ENCODE results near the gene ITGB6.
"Not testable (repeated sequence)": the region's sequence is repeated elsewhere in the genome, so short reads cannot be mapped to it uniquely, and the experiment has no call there.

The ITGB6 gene

GRCh38 chr2:160132761-160133160, 67.3 kb downstream of the ITGB6 start:
- no peak for DNase-seq

- no peak for DNase-seq
These were observed 73.3 kb downstream of the ITGB6 start for GRCh38 chr2:160126756-160127155.

DNA sequence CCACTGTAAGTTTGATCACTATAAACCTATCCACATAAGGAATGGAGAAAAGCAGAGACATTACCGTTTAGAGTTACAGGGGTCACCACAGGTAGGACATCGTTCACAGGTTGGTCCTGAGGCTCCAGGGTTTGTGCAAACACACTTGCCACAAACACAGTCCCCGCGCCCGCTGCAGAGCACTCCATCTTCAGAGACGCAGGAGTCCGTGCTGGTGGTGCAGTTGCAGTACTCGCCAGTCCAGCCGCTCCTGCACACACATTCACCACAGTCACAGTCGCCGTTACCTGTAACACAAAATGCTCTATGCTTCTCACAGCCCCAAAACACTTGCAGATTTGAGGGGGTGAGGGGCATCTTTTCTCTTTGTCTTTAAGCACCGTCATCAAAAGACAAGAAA, 73.8 kb downstream of the ITGB6 start:
- DNase-seq, result no peak

GRCh38 chr2:160125828-160126227, 74.2 kb downstream of the ITGB6 start:
- no peak for DNase-seq

GRCh38 chr2:160125366-160125765, 74.7 kb downstream of the ITGB6 start:
- no peak for DNase-seq

- no peak for DNase-seq
These were observed 75.5 kb downstream of the ITGB6 start for GRCh38 chr2:160124571-160124970.

GRCh38 chr2:160114721-160115120, 85.4 kb downstream of the ITGB6 start:
- DNase-seq, result not testable (repeated sequence)

DNA sequence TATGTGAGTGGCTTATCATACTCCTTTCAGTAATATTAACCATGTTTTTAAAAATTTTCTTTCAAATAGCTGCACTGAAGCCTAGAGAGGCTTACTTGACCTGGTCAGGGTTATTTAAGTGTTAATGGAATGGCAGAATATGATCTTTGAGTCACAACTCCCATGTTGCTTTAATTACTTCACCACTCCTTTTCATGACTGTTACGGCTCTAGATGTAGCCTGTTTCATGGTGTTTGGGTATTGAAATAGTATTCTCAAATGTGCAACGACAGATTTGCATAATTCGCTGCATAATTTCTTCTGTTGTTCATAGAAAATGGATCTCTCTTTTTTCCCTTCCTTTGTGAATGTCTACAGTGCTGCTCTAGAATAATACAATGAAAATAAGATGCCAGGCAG, 86.1 kb downstream of the ITGB6 start:
- no peak for DNase-seq

DNA sequence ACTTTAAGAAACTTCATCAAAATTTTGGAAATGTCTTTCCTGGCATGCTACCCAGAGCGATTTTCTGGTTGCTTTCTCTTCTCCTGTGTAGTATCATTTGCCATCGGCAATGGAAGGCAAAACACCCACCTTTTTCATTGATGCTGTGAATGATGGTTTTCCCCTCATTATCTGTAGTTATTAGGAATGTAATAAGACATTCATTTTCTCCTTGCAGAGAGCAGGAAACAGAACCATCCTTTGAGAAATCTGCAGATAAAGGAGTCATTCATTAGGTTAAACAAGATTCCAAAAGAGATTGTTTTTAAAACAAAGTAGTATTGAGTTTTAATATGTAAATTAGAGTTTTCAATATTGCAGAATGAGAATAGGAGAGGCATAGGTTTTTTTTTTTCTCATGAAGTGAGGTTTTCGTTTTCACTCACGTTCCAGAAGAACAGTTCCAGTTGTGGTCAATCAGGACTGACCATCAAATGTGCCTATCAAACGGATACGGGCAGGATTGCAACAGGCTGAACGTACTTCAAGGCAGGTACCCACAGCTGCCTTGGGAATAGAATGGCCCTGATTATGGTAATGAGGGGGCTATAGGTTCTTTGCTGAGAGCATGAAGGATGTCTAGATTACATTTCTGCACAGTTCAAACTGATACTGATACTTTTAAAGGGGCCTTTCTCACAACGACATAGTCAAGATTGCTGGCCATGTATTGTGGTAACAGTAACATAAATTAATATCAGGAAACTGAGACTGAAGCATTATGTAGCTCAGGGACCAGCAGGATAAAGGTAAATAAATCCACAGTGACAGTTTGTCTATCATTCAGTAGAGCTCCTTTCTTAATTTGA, 87.9 kb downstream of the ITGB6 start:
- no peak for DNase-seq

DNA sequence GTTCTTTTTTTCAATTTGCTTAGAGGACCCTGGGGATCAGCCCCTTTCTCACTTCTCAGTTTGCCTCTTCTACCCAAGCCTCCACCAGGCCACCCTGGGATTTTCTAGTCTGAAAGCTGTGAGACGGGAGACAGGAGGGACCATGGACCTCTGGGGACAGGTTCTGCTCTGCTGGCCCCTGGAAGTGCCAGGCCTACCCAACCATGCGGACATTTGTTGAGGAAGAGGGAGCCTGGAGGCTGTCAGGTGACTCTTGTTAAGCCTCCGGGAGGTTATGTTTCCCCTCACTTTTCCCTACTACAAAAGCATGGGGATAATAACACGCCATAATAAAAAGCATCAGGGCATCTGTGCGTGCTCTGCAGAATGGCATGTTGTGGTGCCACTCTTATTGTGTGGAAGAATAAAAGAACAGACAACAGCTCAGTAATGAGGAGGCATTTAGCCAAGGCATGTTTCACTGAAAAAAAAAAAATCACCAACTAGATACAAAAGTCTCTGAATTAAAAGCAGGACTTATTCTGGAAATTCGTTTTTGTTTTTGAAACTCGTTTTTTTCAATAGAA, 89.3 kb downstream of the ITGB6 start:
- no peak for DNase-seq

DNA sequence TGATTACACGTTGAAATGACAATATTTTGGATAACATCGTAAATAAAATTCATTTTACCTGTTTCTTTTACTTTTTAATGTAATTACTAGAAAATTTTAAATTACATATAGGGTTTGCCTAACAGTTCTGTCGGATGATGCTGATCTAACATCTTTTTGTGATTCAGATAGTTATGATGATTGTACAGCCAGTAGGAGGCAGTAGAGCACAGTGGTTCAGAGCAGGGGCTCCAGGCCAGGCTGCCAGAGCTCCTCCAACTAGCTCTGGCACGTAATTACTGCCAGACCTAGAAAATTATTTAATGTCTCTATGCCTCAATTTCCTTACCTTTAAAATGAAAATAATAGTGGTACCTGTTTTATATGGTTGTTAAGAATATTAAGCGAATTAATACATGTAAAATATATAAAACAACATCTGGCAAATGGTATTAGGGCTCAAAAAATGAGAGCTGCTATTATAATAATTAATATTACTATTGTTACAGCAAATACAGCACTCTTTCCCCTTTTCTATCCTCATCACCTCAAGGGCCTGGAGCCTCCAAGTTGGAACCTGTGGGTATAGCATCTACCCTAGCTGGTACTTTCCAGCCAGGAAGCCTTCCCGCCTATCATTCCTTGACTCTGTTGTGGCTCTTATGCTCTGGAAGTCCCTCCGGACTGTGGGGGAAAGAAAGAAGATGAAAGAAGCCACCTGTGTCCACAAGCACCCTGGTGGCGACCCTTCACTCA, 90.0 kb downstream of the ITGB6 start:
- DNase-seq, result peak; percentile 10

DNA sequence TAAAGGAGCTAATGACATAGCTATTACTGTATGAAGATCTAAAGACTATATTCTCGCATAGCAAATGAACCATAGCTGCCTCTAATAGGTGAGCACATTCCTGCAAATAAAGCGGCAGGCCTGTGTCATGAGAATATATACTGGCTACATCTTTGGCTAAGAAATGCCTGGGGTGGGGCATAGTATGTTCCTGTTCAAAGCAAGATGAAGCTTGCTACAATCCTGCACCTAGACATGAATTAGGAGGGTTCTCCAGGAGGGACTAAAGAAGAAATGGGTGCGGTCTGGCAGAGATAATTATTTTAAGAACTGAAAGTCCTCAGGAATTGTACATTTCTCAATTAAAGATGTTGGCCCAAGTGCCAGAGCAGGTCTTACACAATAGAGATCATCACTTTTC, 90.8 kb downstream of the ITGB6 start:
- DNase-seq, result no peak

DNA sequence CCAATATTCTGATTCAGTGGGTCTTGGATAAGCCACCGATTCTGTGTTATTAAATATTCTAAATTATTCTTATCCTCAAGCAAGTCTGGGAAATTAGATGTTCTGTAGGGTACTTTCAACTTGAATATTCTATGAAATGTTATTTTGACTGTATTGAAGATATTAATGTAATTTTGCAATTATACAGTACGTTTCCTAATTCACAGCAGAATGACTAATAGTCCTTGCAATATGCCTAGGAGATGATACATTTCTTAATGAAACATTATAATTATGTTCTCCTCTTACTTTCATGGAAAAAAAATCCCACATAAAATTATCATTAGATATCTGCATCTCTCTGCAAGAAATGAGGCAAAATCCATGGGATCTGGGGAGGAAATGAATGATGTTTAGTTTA, 91.4 kb downstream of the ITGB6 start:
- DNase-seq, result no peak

DNA sequence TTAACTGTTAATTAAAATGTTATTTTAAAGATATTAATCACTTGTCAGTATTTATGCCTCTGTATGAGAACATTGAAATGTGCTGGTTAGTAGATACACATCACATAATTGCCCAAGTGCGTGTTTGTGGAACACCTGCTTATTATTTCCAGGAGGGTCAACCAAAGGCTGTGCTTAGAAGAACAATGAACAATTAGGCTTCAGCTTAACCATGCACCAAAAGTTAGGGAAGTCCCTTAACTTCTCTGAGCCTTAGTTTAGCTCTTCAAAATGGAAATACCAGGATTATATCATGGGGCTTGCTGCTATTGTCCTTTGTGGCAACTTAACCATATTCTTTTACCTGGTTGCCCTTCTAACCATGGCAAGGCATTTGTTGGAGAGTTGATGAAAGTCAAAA, 94.7 kb downstream of the ITGB6 start:
- DNase-seq, result no peak

- no peak for DNase-seq
These were observed 96.0 kb downstream of the ITGB6 start for GRCh38 chr2:160104115-160104514.

GRCh38 chr2:160097326-160097725, 102.7 kb downstream of the ITGB6 start:
- no peak for DNase-seq

DNA sequence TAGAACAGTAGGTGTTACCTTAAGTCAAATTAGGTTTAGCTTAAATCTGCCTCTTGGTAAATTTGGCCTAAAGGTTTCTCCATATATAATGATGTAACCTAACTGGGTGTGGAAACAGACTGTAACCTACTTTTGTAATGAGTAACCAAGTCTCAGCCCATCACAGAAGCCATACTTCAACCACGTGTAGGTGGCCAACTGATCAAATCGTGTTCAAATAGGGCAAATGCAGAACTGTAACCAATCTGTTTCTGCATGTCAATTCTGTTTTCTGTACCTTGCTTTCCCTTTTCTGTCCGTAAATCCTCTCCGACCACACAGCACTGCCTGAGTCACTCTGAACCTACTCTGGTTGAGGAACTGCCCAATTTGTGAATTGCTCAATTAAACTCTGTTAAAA, 103.7 kb downstream of the ITGB6 start:
- no peak for DNase-seq

DNA sequence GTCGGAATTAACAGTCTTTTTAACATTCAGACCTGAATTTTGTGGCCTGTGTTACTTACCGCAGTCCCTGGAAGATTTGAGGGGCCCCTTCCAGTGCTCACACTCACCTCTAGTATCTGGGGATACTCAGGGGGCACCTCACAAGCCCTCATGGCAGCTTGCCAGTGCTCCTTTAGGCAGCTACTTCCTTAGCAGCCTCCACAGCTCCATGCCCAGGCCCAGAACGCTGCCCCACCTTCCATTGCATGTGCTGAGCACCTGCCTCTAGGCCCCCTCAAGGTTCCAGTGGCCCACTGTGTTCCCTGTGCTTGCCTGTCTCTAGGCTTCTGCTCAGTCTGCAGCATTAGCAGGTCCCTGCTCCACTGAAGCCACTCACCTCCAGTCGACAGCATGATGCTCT, 107.6 kb downstream of the ITGB6 start:
- no peak for DNase-seq

- no peak for DNase-seq
These were observed 108.7 kb downstream of the ITGB6 start for GRCh38 chr2:160091381-160091780.

GRCh38 chr2:160087854-160088745, 112.0 kb downstream of the ITGB6 start:
- no peak for DNase-seq

GRCh38 chr2:160085662-160086061, 114.4 kb downstream of the ITGB6 start:
- DNase-seq, result no peak

DNA sequence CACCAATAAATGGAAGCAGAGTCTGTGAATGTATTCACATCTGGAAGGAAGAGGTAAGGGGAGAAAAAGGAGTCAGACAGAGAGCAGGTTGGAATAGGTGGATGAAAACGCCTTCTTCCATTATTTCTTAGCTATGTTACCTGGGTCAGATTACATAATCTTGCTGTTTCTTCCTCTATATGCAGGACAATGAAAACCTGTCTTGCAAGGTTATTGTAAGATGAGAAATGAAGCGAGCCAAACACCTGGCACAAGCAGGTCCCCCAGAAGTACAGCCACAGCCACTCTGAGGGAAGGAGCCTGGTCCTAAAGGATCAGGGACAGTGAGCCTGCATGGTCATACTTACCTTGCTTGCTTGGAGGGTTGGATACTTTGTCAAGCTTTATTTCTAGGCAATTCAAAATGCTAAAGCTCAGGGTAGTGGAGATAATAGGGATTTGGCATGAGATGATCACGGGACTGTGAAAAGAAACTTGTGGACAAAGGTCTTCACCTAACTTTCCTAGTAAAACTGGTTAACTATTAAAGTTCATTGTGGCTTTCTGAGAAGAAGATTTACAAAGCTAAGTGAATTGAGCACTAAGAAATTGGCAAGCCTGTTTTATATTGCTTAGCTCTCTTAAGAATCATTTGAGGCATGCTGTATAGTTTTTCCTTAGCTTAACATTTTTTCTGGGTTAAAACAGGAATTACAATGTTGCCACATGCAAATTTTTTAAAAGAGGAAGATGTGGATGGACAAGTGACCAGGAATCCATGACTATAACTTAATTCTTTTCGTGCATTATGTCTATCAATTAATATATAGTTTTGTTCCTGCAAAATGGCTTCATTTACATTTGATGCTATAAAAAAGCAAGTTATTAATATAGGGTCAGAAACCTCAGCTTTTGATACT, 121.9 kb downstream of the ITGB6 start:
- DNase-seq, result no peak

All from activated effector memory CD4-positive, alpha-beta T cell treated with Interleukin-2 at 50 U/mL for 16 hours (primary cell).